Neuronal stem cell (in vitro differentiated cells): Measurements from ENCODE around the gene AKAP8L.

Source experiments
- DNase-seq: peaks from one replicate; pipeline ENCODE4 v3.0.0-alpha.2; 2013; ENCODE audit warnings: low spot score
- H2AFZ ChIP-seq: one replicate; pipeline ENCODE4 v1.6.1; 2013; ENCODE audit warnings: mild to moderate bottlenecking, low read length, inconsistent platforms
- H2AK5ac ChIP-seq: 2 replicates; pipeline ENCODE4 v1.6.1; 2013; ENCODE audit warnings: low read depth, mild to moderate bottlenecking, inconsistent platforms, low read length, moderate library complexity, mixed read lengths
- H2BK120ac ChIP-seq: 2 replicates; pipeline ENCODE4 v1.6.1; 2013; ENCODE audit warnings: low read depth, mild to moderate bottlenecking, inconsistent platforms, low read length, moderate library complexity, mixed read lengths
- H2BK12ac ChIP-seq: one replicate; pipeline ENCODE4 v1.6.1; 2013; ENCODE audit warnings: low read length, inconsistent platforms
- H2BK15ac ChIP-seq: 2 replicates; pipeline ENCODE4 v1.6.1; 2013; ENCODE audit warnings: mild to moderate bottlenecking, low read length, inconsistent platforms, mixed read lengths
- H2BK5ac ChIP-seq: one replicate; pipeline ENCODE4 v1.6.1; 2013; ENCODE audit warnings: inconsistent platforms, mild to moderate bottlenecking, low read length, moderate library complexity
- H3K14ac ChIP-seq: one replicate; pipeline ENCODE4 v1.6.1; 2013; ENCODE audit warnings: low read length, inconsistent platforms
- H3K18ac ChIP-seq: 2 replicates; pipeline ENCODE4 v1.6.1; 2013; ENCODE audit warnings: low read length, inconsistent platforms
- H3K23ac ChIP-seq: 2 replicates; pipeline ENCODE4 v1.6.1; 2013; ENCODE audit warnings: low read depth, mild to moderate bottlenecking, mixed read lengths, low read length, inconsistent platforms; ENCODE audit not compliant: poor library complexity
- H3K27ac ChIP-seq: replicated peaks from 3 replicates; pipeline ENCODE4 v1.5.1; 2013; ENCODE audit warnings: low read length, inconsistent platforms
- H3K27me3 ChIP-seq, 3 experiments: 2 replicates each; pipeline ENCODE4 v1.6.1; 2013; ENCODE audit warnings: low read length in 3 of 3, mild to moderate bottlenecking in 2 of 3, inconsistent platforms in 1 of 3, low read depth in 1 of 3, mixed read lengths in 1 of 3, moderate library complexity in 1 of 3; ENCODE audit not compliant: control insufficient read depth in 3 of 3, insufficient read depth in 3 of 3
- H3K36me3 ChIP-seq, 2 donors: replicated peaks in 1 of 2; 2 replicates each; pipeline ENCODE4 v1.6.1; 2013; ENCODE audit warnings: low read length in 2 of 2; ENCODE audit not compliant: control insufficient read depth in 2 of 2, insufficient read depth in 2 of 2
- H3K4ac ChIP-seq: 2 replicates; pipeline ENCODE4 v1.6.1; 2013; ENCODE audit warnings: inconsistent platforms, mild to moderate bottlenecking, low read length, moderate library complexity
- H3K4me1 ChIP-seq, 2 donors: 1 replicate in 1 of 2; 2 replicates in 1 of 2; pipeline ENCODE4 v1.6.1; 2013; ENCODE audit warnings: low read length in 2 of 2, low read depth in 1 of 2; ENCODE audit not compliant: control insufficient read depth in 2 of 2, insufficient read depth in 1 of 2
- H3K4me2 ChIP-seq: one replicate; pipeline ENCODE4 v1.6.1; 2013; ENCODE audit warnings: mild to moderate bottlenecking, low read length, inconsistent platforms; ENCODE audit not compliant: insufficient read depth, poor library complexity, severe bottlenecking
- H3K4me3 ChIP-seq, 2 donors: 2 replicates each; pipeline ENCODE4 v1.5.1; 2013; ENCODE audit warnings: low read length in 2 of 2, mild to moderate bottlenecking in 2 of 2, inconsistent platforms in 1 of 2, moderate library complexity in 1 of 2
- H3K79me1 ChIP-seq: one replicate; pipeline ENCODE4 v1.6.1; 2013; ENCODE audit warnings: low read depth, mild to moderate bottlenecking, inconsistent platforms, low read length, moderate library complexity
- H3K9ac ChIP-seq: one replicate; pipeline ENCODE4 v1.6.1; 2013; ENCODE audit warnings: mild to moderate bottlenecking, low read depth, low read length, inconsistent platforms; ENCODE audit not compliant: poor library complexity
- H3K9me3 ChIP-seq, 2 donors: replicated peaks in 1 of 2; 2 replicates each; pipeline versions ENCODE3 to v1.6.1; 2013; ENCODE audit warnings: low read length in 2 of 2, mild to moderate bottlenecking in 2 of 2, inconsistent platforms in 1 of 2, low read depth in 1 of 2, mixed read lengths in 1 of 2, moderate library complexity in 1 of 2; ENCODE audit not compliant: control insufficient read depth in 2 of 2, insufficient read depth in 1 of 2
- H4K8ac ChIP-seq: one replicate; pipeline ENCODE4 v1.6.1; 2013; ENCODE audit warnings: low read depth, mild to moderate bottlenecking, inconsistent platforms, low read length, moderate library complexity
- H4K91ac ChIP-seq: one replicate; pipeline ENCODE4 v1.6.1; 2013; ENCODE audit warnings: low read length, low read depth, mild to moderate bottlenecking, inconsistent platforms; ENCODE audit not compliant: poor library complexity
- WGBS, 2 donors: extraction: QIAGEN DNeasy Blood & Tissue Kit; methylation state at CpG; one replicate each; pipeline ENCODE4 v1.1.7; 2013; ENCODE audit warnings: missing lambda C conversion rate in 2 of 2, mixed read lengths in 1 of 2; ENCODE audit not compliant: insufficient read length in 2 of 2, insufficient replicate concordance in 1 of 2; ENCODE audit errors: extremely low coverage in 2 of 2; 5-methylcytosine and 5-hydroxymethylcytosine counted together

AKAP8L gene

DNA sequence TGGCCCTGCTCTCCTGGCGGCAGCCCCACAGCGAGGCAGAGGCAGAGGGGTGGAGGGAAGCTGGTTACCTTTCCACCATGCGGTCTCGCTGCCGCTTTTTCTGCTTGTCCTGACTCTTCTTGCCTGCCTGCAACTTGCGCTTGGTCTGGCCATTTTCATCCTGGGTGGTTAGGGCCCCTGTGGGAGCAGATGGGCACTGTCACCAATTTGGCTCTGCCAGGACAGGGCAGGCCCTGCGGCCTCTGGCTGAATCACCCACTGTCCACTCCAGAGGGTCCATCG lies 19.6 kb downstream of the AKAP8L start:
- Histone ChIP-seq H3K79me1 (peaks cover 34% of the 10 kb centered on the region), H3K9ac (no peak overlapping the region), H3K14ac (no peak overlapping the region), H2AFZ (no peak overlapping the region), H3K27me3 (no peaks in the 10 kb centered on the region), H4K8ac (peak overlapping the region; percentile 32), H3K9me3 (no peaks in the 10 kb centered on the region), H2BK15ac (no peak overlapping the region), H3K27ac (no peak overlapping the region), H3K4me3 (no peak overlapping the region), H3K36me3 (peaks cover 68 to 94% of the 10 kb centered on the region in 2 donors), H2BK5ac (peak overlapping the region; percentile 7), H3K4me1 (no peaks in the 10 kb centered on the region), H2AK5ac (no peak overlapping the region), H3K23ac (no peak overlapping the region), H3K4me2 (no peak overlapping the region), H4K91ac (no peak overlapping the region), H3K18ac (no peak overlapping the region), H2BK12ac (no peak overlapping the region), H3K4ac (no peak overlapping the region), H2BK120ac (no peak overlapping the region)
- DNase-seq: no peak
- WGBS, 2 donors: no CpG with 5 or more reads among the region's 8 CpGs

DNA sequence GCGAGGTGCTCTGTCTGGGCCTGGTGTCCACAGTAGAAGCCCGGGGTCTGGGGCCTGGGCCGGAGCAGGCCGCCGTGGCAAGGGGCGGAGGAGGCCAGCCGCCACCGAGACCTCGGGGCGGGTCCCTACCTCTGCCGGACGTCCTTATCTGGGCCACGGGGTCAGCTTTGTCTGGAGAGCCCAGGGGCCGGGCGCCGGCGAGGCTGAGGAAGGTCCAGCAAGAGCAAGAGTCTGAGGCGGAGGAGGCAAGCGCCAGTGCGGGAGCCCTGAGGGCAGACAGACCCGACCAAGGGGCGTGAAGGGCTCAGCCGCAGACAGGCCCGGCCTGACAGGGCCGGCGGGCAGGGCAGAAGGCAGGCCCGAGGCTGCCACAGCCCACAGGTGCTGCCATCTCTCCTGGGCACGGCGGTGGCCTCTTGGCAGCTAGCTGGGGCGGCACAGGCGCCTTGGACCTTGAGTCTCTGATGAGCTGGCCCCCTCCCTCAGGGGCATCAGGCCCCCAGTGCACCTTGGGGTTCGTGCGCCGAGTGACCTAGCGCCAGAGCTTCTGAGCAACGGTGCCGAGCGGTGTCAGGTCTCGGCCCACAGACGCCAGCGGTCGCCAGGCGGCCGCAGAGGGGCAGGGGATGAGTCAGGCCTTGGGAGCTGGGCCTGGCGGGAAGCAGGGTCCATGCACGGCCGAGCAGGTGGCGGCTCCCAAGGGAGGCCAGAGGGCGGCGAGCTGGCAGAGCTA lies 20.1 kb downstream of the AKAP8L start:
- Histone ChIP-seq H2BK15ac (no peak overlapping the region), H3K9ac (no peak overlapping the region)

DNA sequence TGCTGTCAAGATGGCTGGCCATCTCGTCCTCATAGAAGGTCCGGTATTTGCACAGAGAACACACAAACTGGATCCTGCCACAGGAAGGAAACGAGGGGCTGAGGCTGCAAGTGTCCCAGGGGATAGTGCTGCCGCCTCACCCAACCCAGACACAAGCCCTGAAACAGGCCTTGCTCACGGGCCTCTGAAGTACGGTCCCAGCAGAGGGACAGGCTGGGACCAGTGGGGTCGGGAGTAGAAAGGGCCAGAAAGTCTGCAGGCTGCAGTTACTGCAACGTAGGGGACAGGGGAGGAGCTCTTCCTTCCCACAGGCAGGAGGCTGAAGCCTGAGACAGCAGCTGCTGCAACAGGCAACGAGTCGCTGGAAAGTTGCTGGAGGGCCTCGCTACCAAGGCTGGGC lies 21.0 kb downstream of the AKAP8L start:
- Histone ChIP-seq H3K27me3 (no peaks in the 10 kb centered on the region), H2BK5ac (no peak overlapping the region), H3K4me1 (no peaks in the 10 kb centered on the region), H3K9ac (peak overlapping the region; percentile 51), H2AK5ac (no peak overlapping the region), H2BK120ac (no peak overlapping the region), H4K8ac (no peak overlapping the region), H3K9me3 (no peaks in the 10 kb centered on the region), H4K91ac (no peak overlapping the region), H3K4ac (no peak overlapping the region), H3K4me3 (no peak overlapping the region), H2BK15ac (no peak overlapping the region), H3K79me1 (peaks cover 23% of the 10 kb centered on the region), H3K36me3 (peaks cover 61 to 94% of the 10 kb centered on the region in 2 donors), H3K18ac (no peak overlapping the region), H3K4me2 (no peak overlapping the region), H2AFZ (no peak overlapping the region), H3K14ac (no peak overlapping the region), H3K23ac (no peak overlapping the region), H3K27ac (no peak overlapping the region), H2BK12ac (no peak overlapping the region)
- DNase-seq: no peak
- no CpG with 5 or more reads among the region's 11 CpGs for WGBS, 2 donors

More for the DNA sequence above, 20.1 kb downstream of the AKAP8L start:
- no peak overlapping the region for H2BK120ac ChIP-seq
- no CpG with 5 or more reads among the region's 50 CpGs for WGBS, 2 donors
- H2AFZ ChIP-seq: no peak overlapping the region
- DNase-seq: no peak
- no peak overlapping the region for H3K14ac ChIP-seq
- H3K4me2 ChIP-seq: no peak overlapping the region
- H3K36me3 ChIP-seq: peaks cover 69 to 94% of the 10 kb centered on the region in 2 donors
- no peaks in the 10 kb centered on the region for H3K27me3 ChIP-seq
- H3K4ac ChIP-seq: no peak overlapping the region
- peaks cover 30% of the 10 kb centered on the region for H3K79me1 ChIP-seq
- no peak overlapping the region for H2AK5ac ChIP-seq
- peak overlapping the region; percentile 32 for H4K8ac ChIP-seq
- peak overlapping the region; percentile 7 for H2BK5ac ChIP-seq
- H3K27ac ChIP-seq: no peak overlapping the region
- no peak overlapping the region for H3K23ac ChIP-seq
- no peak overlapping the region for H4K91ac ChIP-seq
- no peak overlapping the region for H3K18ac ChIP-seq
- H3K9me3 ChIP-seq: no peaks in the 10 kb centered on the region
- H3K4me1 ChIP-seq: no peaks in the 10 kb centered on the region
- no peak overlapping the region for H2BK12ac ChIP-seq
- H3K4me3 ChIP-seq: no peak overlapping the region

DNA sequence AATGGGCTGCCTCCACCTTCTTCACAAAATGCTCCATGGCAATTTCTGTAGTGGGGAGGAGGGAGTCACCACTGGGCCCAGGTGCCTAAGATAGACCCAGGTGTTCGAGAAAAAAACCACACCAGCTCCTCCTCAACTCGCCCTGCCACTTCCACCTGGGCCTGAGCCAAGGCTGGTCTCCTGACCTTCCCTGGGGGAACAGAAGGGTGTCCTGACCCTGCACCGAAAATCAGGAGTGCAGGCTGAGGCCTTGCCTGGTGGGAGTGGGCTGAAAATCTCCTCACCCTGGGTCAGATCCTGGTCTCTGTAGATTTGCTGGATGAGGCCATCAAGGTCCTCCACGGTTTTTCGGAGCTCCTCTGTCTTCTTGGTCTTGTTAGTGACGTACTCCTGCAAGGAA lies 21.6 kb downstream of the AKAP8L start:
- H2BK15ac ChIP-seq: no peak overlapping the region
- no peak overlapping the region for H2AK5ac ChIP-seq
- H3K4ac ChIP-seq: no peak overlapping the region
- no peak overlapping the region for H3K4me2 ChIP-seq
- peaks cover 21% of the 10 kb centered on the region for H3K79me1 ChIP-seq
- H2BK5ac ChIP-seq: peak overlapping the region; percentile 26
- peaks cover 59 to 94% of the 10 kb centered on the region in 2 donors for H3K36me3 ChIP-seq
- no peak overlapping the region for H3K9ac ChIP-seq
- no peaks in the 10 kb centered on the region for H3K4me1 ChIP-seq
- H2BK120ac ChIP-seq: no peak overlapping the region
- H3K14ac ChIP-seq: no peak overlapping the region
- H3K27me3 ChIP-seq: no peaks in the 10 kb centered on the region
- no peak overlapping the region for H4K8ac ChIP-seq
- no peak overlapping the region for H3K27ac ChIP-seq
- no peak for DNase-seq
- H3K4me3 ChIP-seq: no peak overlapping the region
- H3K18ac ChIP-seq: no peak overlapping the region
- no CpG with 5 or more reads among the region's 6 CpGs for WGBS, 2 donors
- H3K23ac ChIP-seq: no peak overlapping the region
- H2BK12ac ChIP-seq: no peak overlapping the region
- no peaks in the 10 kb centered on the region for H3K9me3 ChIP-seq
- no peak overlapping the region for H2AFZ ChIP-seq
- H4K91ac ChIP-seq: no peak overlapping the region
